Neural progenitor cell (in vitro differentiated cells): Measurements from ENCODE around the gene MED27. TPM values are rescaled to one million over a fixed set of nuclear protein-coding genes. Genes with fewer than 3 reads are reported as not detected.

Experiments
- DNase-seq: peaks from one replicate; pipeline ENCODE4 v3.0.0-alpha.2; 2016; ENCODE audit warnings: low spot score
- H2AFZ ChIP-seq: fragments of 200-600 bp; sonication (generic); replicated peaks from 2 replicates; pipeline ENCODE4 v1.6.1; 2016; ENCODE audit warnings: antibody characterized with exemption
- H3F3A ChIP-seq: fragments of 200-600 bp; sonication (generic); 2 replicates; pipeline ENCODE4 v1.6.1; 2016; ENCODE audit warnings: antibody characterized with exemption, low read depth
- H3K27ac ChIP-seq: fragments of 200-600 bp; sonication (generic); 2 replicates; pipeline ENCODE4 v1.5.1; 2016; ENCODE audit warnings: mild to moderate bottlenecking
- H3K27me3 ChIP-seq: fragments of 200-600 bp; sonication (generic); 2 replicates; pipeline ENCODE4 v1.6.1; 2016; ENCODE audit warnings: mild to moderate bottlenecking, moderate library complexity
- H3K36me3 ChIP-seq: fragments of 200-600 bp; sonication (generic); 2 replicates; pipeline ENCODE4 v1.5.1; 2016
- H3K4me1 ChIP-seq: fragments of 200-600 bp; sonication (generic); 2 replicates; pipeline ENCODE4 v1.6.1; 2016; ENCODE audit warnings: mixed run types
- H3K4me2 ChIP-seq: fragments of 200-600 bp; sonication (generic); 2 replicates; pipeline ENCODE4 v1.6.1; 2016
- H3K4me3 ChIP-seq: fragments of 200-600 bp; sonication (generic); 2 replicates; pipeline ENCODE4 v1.5.1; 2016
- H3K79me2 ChIP-seq: fragments of 200-600 bp; sonication (generic); 2 replicates; pipeline ENCODE4 v1.6.1; 2016; ENCODE audit warnings: low read depth
- H3K9ac ChIP-seq: fragments of 200-600 bp; sonication (generic); 2 replicates; pipeline ENCODE4 v1.6.1; 2016
- H3K9me3 ChIP-seq: fragments of 200-600 bp; sonication (generic); 2 replicates; pipeline ENCODE4 v1.5.1; 2016; ENCODE audit warnings: low read depth
- H4K20me1 ChIP-seq: fragments of 200-600 bp; sonication (generic); 2 replicates; pipeline ENCODE4 v1.6.1; 2016; ENCODE audit warnings: low read depth
- H3K27ac Mint-ChIP-seq: 3 replicates; pipeline ENCODE4 v1.8.0; 2021; ENCODE audit warnings: mixed read lengths
- H3K27me3 Mint-ChIP-seq: 2 replicates; pipeline ENCODE4 v1.8.0; 2022; ENCODE audit warnings: low read depth, mild to moderate bottlenecking, inconsistent platforms, moderate library complexity, mixed read lengths; ENCODE audit not compliant: insufficient read depth
- H3K36me3 Mint-ChIP-seq: 3 replicates; pipeline ENCODE4 v1.8.0; 2021; ENCODE audit warnings: mixed read lengths
- H3K4me1 Mint-ChIP-seq: 3 replicates; pipeline ENCODE4 v1.8.0; 2021; ENCODE audit warnings: mixed read lengths
- H3K4me3 Mint-ChIP-seq: 3 replicates; pipeline ENCODE4 v1.8.0; 2021; ENCODE audit warnings: mild to moderate bottlenecking, moderate library complexity, mixed read lengths
- H3K9me3 Mint-ChIP-seq: 3 replicates; pipeline ENCODE4 v1.8.0; 2020; ENCODE audit warnings: mixed read lengths
- EZH2 ChIP-seq: fragments of 200-600 bp; sonication (generic); IDR thresholded peaks from 2 replicates; pipeline ENCODE4 v1.6.1; 2017; ENCODE audit warnings: antibody characterized with exemption, mild to moderate bottlenecking, moderate library complexity
- EZH2phosphoT487 ChIP-seq: fragments of 200-600 bp; sonication (generic); IDR thresholded peaks from 2 replicates; pipeline ENCODE4 v1.6.1; 2017; ENCODE audit warnings: antibody characterized with exemption
- total RNA-seq: library from RNA; depleted of rRNA; stranded (reverse); fragments of >200 nt; gene quantifications from 2 replicates; pipeline ENCODE4 v1.2.3, GENCODE V29; 2015; ENCODE audit warnings: low replicate concordance
- TF ChIP-seq, protein P1 (sequence below): fragments of 200-600 bp; sonication (generic); IDR thresholded peaks from 2 replicates; pipeline ENCODE4 v1.5.1; 2017; ENCODE audit warnings: antibody characterized with exemption, mild to moderate bottlenecking

The MED27 gene
- total RNA-seq, 1 donor from 2014 or later, result 15.1 TPM

DNA sequence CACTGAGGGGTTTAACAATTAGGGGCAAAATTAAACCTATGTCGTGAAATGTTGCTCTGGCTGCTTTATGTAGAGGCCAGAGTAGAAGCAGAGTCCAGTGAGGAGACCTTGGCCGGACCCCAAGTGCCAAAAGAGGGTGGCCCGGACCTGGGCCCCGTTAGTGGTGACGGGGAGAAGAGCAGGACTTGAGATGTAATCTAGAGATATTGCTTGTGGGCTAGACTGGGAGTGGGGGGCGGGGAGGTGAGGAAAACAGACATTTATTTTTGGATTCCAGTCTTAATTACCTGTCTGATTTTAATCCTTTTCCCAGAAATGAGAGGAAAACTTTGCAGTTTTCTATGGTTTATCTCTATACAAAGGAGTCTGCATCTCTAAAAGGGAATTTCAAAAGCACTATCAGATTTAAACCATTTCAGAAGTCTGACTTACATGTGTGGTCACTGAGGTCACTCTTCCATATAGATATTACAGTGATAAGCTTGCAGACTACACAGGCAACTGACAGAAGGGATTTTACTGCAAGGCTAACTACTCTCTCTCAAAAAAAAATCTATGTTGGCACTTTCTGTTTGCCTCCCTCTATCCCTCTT lies 108.1 kb downstream of the MED27 start:
- Mint-ChIP-seq H3K4me3 (no peak overlapping the region), H3K9me3 (peaks cover 5% of the 10 kb centered on the region), H3K4me1 (no peaks in the 10 kb centered on the region), H3K36me3 (peaks cover 5% of the 10 kb centered on the region), H3K27ac (no peak overlapping the region), H3K27me3 (peaks cover 3% of the 10 kb centered on the region)
- no peaks in the 10 kb centered on the region for H3K79me2 ChIP-seq
- no peak overlapping the region for H2AFZ ChIP-seq
- H3K36me3 ChIP-seq, result no peaks in the 10 kb centered on the region
- no peak overlapping the region for H3K4me2 ChIP-seq
- no peak overlapping the region for H3K9ac ChIP-seq
- no peak overlapping the region for H3K27ac ChIP-seq
- no peak for DNase-seq
- TF ChIP-seq, protein P1, sequence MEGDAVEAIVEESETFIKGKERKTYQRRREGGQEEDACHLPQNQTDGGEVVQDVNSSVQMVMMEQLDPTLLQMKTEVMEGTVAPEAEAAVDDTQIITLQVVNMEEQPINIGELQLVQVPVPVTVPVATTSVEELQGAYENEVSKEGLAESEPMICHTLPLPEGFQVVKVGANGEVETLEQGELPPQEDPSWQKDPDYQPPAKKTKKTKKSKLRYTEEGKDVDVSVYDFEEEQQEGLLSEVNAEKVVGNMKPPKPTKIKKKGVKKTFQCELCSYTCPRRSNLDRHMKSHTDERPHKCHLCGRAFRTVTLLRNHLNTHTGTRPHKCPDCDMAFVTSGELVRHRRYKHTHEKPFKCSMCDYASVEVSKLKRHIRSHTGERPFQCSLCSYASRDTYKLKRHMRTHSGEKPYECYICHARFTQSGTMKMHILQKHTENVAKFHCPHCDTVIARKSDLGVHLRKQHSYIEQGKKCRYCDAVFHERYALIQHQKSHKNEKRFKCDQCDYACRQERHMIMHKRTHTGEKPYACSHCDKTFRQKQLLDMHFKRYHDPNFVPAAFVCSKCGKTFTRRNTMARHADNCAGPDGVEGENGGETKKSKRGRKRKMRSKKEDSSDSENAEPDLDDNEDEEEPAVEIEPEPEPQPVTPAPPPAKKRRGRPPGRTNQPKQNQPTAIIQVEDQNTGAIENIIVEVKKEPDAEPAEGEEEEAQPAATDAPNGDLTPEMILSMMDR, result no peak
- TF ChIP-seq EZH2, result no peak
- TF ChIP-seq EZH2phosphoT487, result no peak
- H3F3A ChIP-seq, result no peaks in the 10 kb centered on the region
- H3K4me3 ChIP-seq, result no peak overlapping the region
- H3K4me1 ChIP-seq, result no peaks in the 10 kb centered on the region
- H3K27me3 ChIP-seq, result no peaks in the 10 kb centered on the region
- H4K20me1 ChIP-seq, result no peaks in the 10 kb centered on the region
- H3K9me3 ChIP-seq, result no peaks in the 10 kb centered on the region

DNA sequence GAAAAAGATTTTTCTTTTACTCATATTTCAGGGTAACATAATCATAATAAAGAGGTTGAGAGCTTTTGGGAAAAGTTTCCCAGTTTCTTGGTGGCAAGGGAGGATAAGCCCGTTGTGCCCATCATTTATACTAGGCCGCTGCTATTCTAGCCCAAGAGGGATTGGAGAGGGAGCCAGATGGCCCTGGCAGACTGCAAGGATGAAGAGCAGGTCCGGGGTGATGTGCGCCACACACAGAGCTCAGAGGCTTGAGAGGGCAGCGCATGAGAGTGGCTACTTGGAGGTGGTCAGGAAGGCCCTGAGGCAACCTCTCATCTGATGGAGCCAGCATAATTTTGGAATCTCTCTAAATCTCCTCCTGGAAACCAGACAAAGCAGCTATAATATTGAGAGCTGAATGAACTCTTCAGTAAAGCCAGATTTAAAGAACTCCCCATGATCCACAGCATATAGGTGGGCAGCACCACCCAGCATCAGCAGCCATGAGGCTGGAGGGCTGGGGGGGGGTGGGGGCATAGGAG lies 110.1 kb downstream of the MED27 start:
- TF ChIP-seq EZH2phosphoT487 (no peak), EZH2 (no peak)
- TF ChIP-seq, protein P1, result no peak
- Histone ChIP-seq H3K9ac (no peak overlapping the region), H3K27ac (no peak overlapping the region), H3K4me1 (peaks cover 8% of the 10 kb centered on the region), H3K79me2 (no peaks in the 10 kb centered on the region), H2AFZ (no peak overlapping the region), H4K20me1 (no peaks in the 10 kb centered on the region), H3K36me3 (no peaks in the 10 kb centered on the region), H3K4me2 (no peak overlapping the region), H3F3A (peaks cover 3% of the 10 kb centered on the region), H3K27me3 (no peaks in the 10 kb centered on the region), H3K4me3 (no peak overlapping the region), H3K9me3 (no peaks in the 10 kb centered on the region)
- Mint-ChIP-seq H3K4me3 (no peak overlapping the region), H3K27ac (no peak overlapping the region), H3K36me3 (peaks cover 4% of the 10 kb centered on the region), H3K27me3 (peaks cover 3% of the 10 kb centered on the region), H3K9me3 (peaks cover 5% of the 10 kb centered on the region), H3K4me1 (peaks cover 13% of the 10 kb centered on the region)
- DNase-seq, result no peak

DNA sequence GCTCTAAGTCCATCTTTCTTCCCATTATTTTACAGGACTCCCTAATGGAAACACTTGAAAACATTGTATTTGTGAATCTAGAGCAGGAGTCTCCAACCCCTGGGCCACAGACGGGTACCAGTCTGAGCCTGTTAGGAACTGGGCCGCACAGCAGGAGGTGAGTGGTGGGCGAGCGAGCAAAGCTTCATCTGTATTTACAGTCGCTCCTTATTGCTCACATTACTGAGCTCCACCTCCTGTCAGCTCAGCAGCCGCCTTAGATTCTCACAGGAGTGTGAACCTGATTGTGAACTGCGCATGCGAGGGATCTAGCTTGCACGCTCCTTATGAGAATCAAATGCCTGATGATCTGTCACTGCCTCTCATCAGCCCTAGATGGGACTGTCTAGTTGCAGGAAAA lies 111.0 kb downstream of the MED27 start:
- Histone ChIP-seq H3K27me3 (no peaks in the 10 kb centered on the region), H3K9ac (no peak overlapping the region), H3K79me2 (no peaks in the 10 kb centered on the region), H3K4me1 (peaks cover 8% of the 10 kb centered on the region), H2AFZ (no peak overlapping the region), H3F3A (peaks cover 3% of the 10 kb centered on the region), H3K4me3 (no peak overlapping the region), H3K4me2 (no peak overlapping the region), H3K27ac (no peak overlapping the region), H4K20me1 (no peaks in the 10 kb centered on the region), H3K36me3 (no peaks in the 10 kb centered on the region), H3K9me3 (no peaks in the 10 kb centered on the region)
- no peak for DNase-seq
- no peak overlapping the region for H3K27ac Mint-ChIP-seq
- peaks cover 19% of the 10 kb centered on the region for H3K4me1 Mint-ChIP-seq
- H3K36me3 Mint-ChIP-seq, result peaks cover 4% of the 10 kb centered on the region
- no peak overlapping the region for H3K4me3 Mint-ChIP-seq
- TF ChIP-seq, protein P1, result no peak
- TF ChIP-seq EZH2phosphoT487, result no peak
- H3K9me3 Mint-ChIP-seq, result peaks cover 5% of the 10 kb centered on the region
- peaks cover 3% of the 10 kb centered on the region for H3K27me3 Mint-ChIP-seq
